ENCODE measurements around the gene EDAR. TPM values are rescaled to one million over a fixed set of nuclear protein-coding genes. Genes with fewer than 3 reads are reported as not detected.

Gene EDAR
- total RNA-seq, 1 experiment from 2014 or later, result not detected

GRCh38 chr2:108967757-108968156, 21.3 kb downstream of the EDAR start:
- no peak for DNase-seq (ENCODE audit: low read depth)

- DNase-seq (ENCODE audit: low read depth), result no peak
Measured at GRCh38 chr2:108965540-108966289, 23.3 kb downstream of the EDAR start.

- DNase-seq (ENCODE audit: low read depth), result no peak
Measured at GRCh38 chr2:108963057-108963456, 26.0 kb downstream of the EDAR start.

GRCh38 chr2:108961796-108962195, 27.2 kb downstream of the EDAR start:
- DNase-seq (ENCODE audit: low read depth), result no peak

GRCh38 chr2:108960006-108960405, 29.0 kb downstream of the EDAR start:
- no peak for DNase-seq (ENCODE audit: low read depth)

GRCh38 chr2:108959401-108959800, 29.6 kb downstream of the EDAR start:
- no peak for DNase-seq (ENCODE audit: low read depth)

- DNase-seq (ENCODE audit: low read depth), result no peak
Measured at GRCh38 chr2:108958632-108959341, 30.2 kb downstream of the EDAR start.

GRCh38 chr2:108958002-108958401, 31.0 kb downstream of the EDAR start:
- DNase-seq (ENCODE audit: low read depth), result no peak

GRCh38 chr2:108956375-108956774, 32.6 kb downstream of the EDAR start:
- no peak for DNase-seq (ENCODE audit: low read depth)

- DNase-seq (ENCODE audit: low read depth), result no peak
Measured at GRCh38 chr2:108950369-108951135, 38.5 kb downstream of the EDAR start.

GRCh38 chr2:108949316-108950239, 39.4 kb downstream of the EDAR start:
- no peak for DNase-seq (ENCODE audit: low read depth)

GRCh38 chr2:108947271-108947907, 41.6 kb downstream of the EDAR start:
- no peak for DNase-seq (ENCODE audit: low read depth)

GRCh38 chr2:108946442-108946841, 42.6 kb downstream of the EDAR start:
- no peak for DNase-seq (ENCODE audit: low read depth)

GRCh38 chr2:108945969-108946368, 43.1 kb downstream of the EDAR start:
- peak; percentile 7 for DNase-seq (ENCODE audit: low read depth)

GRCh38 chr2:108944601-108945331, 44.3 kb downstream of the EDAR start:
- no peak for DNase-seq (ENCODE audit: low read depth)

GRCh38 chr2:108943751-108944150, 45.3 kb downstream of the EDAR start:
- DNase-seq (ENCODE audit: low read depth), result no peak

- DNase-seq (ENCODE audit: low read depth), result no peak
Measured at GRCh38 chr2:108942888-108943287, 46.1 kb downstream of the EDAR start.

- DNase-seq (ENCODE audit: low read depth), result no peak
Measured at GRCh38 chr2:108942231-108942825, 46.7 kb downstream of the EDAR start.

GRCh38 chr2:108941767-108942166, 47.3 kb downstream of the EDAR start:
- DNase-seq (ENCODE audit: low read depth), result no peak

GRCh38 chr2:108941161-108941665, 47.8 kb downstream of the EDAR start:
- no peak for DNase-seq (ENCODE audit: low read depth)
